H1 (cell line): Measurements from ENCODE around the gene STXBP6. TPM values are rescaled to one million over a fixed set of nuclear protein-coding genes. Genes with fewer than 3 reads are reported as not detected.

Experiments
- CTCF ChIA-PET: fragments of 300-600 bp; sonication (Branson Sonifier 250); formaldehyde crosslinking; loops from one replicate; lab custom pipeline; 2021; ENCODE audit not compliant: partially characterized antibody; lab: Charles Lee
- POLR2A ChIA-PET: fragments of 300-600 bp; sonication (Branson Sonifier 250); formaldehyde crosslinking; loops from one replicate; lab custom pipeline; 2021; ENCODE audit warnings: inconsistent platforms; ENCODE audit not compliant: partially characterized antibody; lab: Charles Lee
- DNase-seq, 2 experiments: peaks; one replicate each; pipeline versions ENCODE4 v3.0.0 to v3.0.0-alpha.2; 2010 to 2022; ENCODE audit warnings: low spot score in 2 of 2, low read depth in 1 of 2, mixed read lengths in 1 of 2
- FAIRE-seq: peaks from 2 replicates; lab custom pipeline; 2011; peaks lifted over from hg19 to GRCh38; lab: Jason Lieb, UNC
- H2AFZ ChIP-seq: 2 replicates; pipeline ENCODE4 v1.8.1; 2012; ENCODE audit warnings: low read length, inconsistent platforms
- H2AK5ac ChIP-seq: 2 replicates; pipeline ENCODE4 v1.6.1; 2013; ENCODE audit warnings: low read depth, low read length
- H2BK120ac ChIP-seq: replicated peaks from 2 replicates; pipeline ENCODE3; 2013; ENCODE audit warnings: low read depth, low read length, inconsistent platforms
- H2BK12ac ChIP-seq: 2 replicates; pipeline ENCODE4 v1.6.1; 2013; ENCODE audit warnings: low read depth, low read length
- H2BK15ac ChIP-seq: 2 replicates; pipeline ENCODE4 v1.6.1; 2013; ENCODE audit warnings: low read length
- H2BK20ac ChIP-seq: 2 replicates; pipeline ENCODE4 v1.6.1; 2013; ENCODE audit warnings: low read length
- H2BK5ac ChIP-seq: 2 replicates; pipeline ENCODE4 v1.6.1; 2013; ENCODE audit warnings: low read depth, low read length
- H3K14ac ChIP-seq: 2 replicates; pipeline ENCODE4 v1.6.1; 2013; ENCODE audit warnings: inconsistent platforms; ENCODE audit not compliant: insufficient read length
- H3K18ac ChIP-seq: 2 replicates; pipeline ENCODE4 v1.6.1; 2013; ENCODE audit warnings: low read length; ENCODE audit errors: extremely low read depth
- H3K23ac ChIP-seq: 2 replicates; pipeline ENCODE4 v1.6.1; 2013; ENCODE audit warnings: inconsistent platforms; ENCODE audit not compliant: insufficient read length
- H3K23me2 ChIP-seq: 2 replicates; pipeline ENCODE4 v1.6.1; 2013; ENCODE audit warnings: low read depth, low read length
- H3K27ac ChIP-seq: 2 replicates; pipeline ENCODE4 v1.6.1; 2011; ENCODE audit warnings: low read depth, low read length, inconsistent platforms
- H3K27me3 ChIP-seq, 4 experiments: replicated peaks in 1 of 4; 1 replicate in 1 of 4; 2 replicates in 3 of 4; pipeline versions ENCODE4 v1.6.1 to v1.8.1; 2011 to 2013; ENCODE audit warnings: low read length in 3 of 4, mild to moderate bottlenecking in 3 of 4, inconsistent platforms in 2 of 4, mixed read lengths in 2 of 4, moderate library complexity in 1 of 4; ENCODE audit not compliant: control insufficient read depth in 3 of 4, insufficient read depth in 3 of 4; ENCODE audit errors: extremely low read depth in 1 of 4
- H3K36me3 ChIP-seq, 4 experiments: 2 replicates each; pipeline versions ENCODE4 v1.6.1 to v1.8.1; 2011 to 2013; ENCODE audit warnings: mild to moderate bottlenecking in 4 of 4, low read length in 3 of 4, moderate library complexity in 2 of 4, control low read depth in 1 of 4, inconsistent platforms in 1 of 4; ENCODE audit not compliant: insufficient read depth in 4 of 4, control insufficient read depth in 2 of 4
- H3K4ac ChIP-seq: replicated peaks from 2 replicates; pipeline ENCODE3; 2013; ENCODE audit warnings: low read length, low read depth, mixed read lengths, inconsistent platforms; ENCODE audit not compliant: insufficient read length
- H3K4me1 ChIP-seq, 4 experiments: replicated peaks in 1 of 4; 1 replicate in 1 of 4; 2 replicates in 3 of 4; pipeline versions ENCODE4 v1.6.1 to v1.8.1; 2011 to 2013; ENCODE audit warnings: low read length in 3 of 4, inconsistent platforms in 2 of 4, mixed read lengths in 1 of 4; ENCODE audit not compliant: insufficient read depth in 4 of 4, control insufficient read depth in 3 of 4
- H3K4me2 ChIP-seq, 2 experiments: 2 replicates each; pipeline versions ENCODE4 v1.6.1 to v1.8.1; 2011 to 2013; ENCODE audit warnings: low read depth in 2 of 2, low read length in 2 of 2, control low read depth in 1 of 2, inconsistent platforms in 1 of 2, mild to moderate bottlenecking in 1 of 2; ENCODE audit not compliant: insufficient read depth in 1 of 2
- H3K4me3 ChIP-seq, 4 experiments: fragments of 200-600, 300-600 bp in 1 of 4; sonication (generic), shearing (Covaris generic), sonication (Bioruptor Twin) in 1 of 4; 2 replicates each; pipeline versions ENCODE4 v1.5.1 to v1.8.1; 2011 to 2016; ENCODE audit warnings: low read length in 4 of 4, low read depth in 3 of 4, control low read depth in 2 of 4, inconsistent platforms in 2 of 4, mild to moderate bottlenecking in 2 of 4, mixed read lengths in 1 of 4, moderate library complexity in 1 of 4; ENCODE audit not compliant: insufficient read depth in 2 of 4; ENCODE audit errors: extremely low read depth in 1 of 4
- H3K56ac ChIP-seq: replicated peaks from 2 replicates; pipeline ENCODE3; 2013; ENCODE audit warnings: low read depth, mild to moderate bottlenecking, mixed read lengths, low read length, inconsistent platforms; ENCODE audit not compliant: insufficient read length
- H3K79me1 ChIP-seq: 2 replicates; pipeline ENCODE4 v1.6.1; 2013; ENCODE audit warnings: low read depth, low read length, control low read depth
- H3K79me2 ChIP-seq, 2 experiments: 2 replicates each; pipeline versions ENCODE4 v1.6.1 to v1.8.1; 2012 to 2013; ENCODE audit warnings: low read length in 2 of 2, mild to moderate bottlenecking in 2 of 2, inconsistent platforms in 1 of 2; ENCODE audit not compliant: insufficient read depth in 2 of 2, control insufficient read depth in 1 of 2
- H3K9ac ChIP-seq, 4 experiments: replicated peaks in 1 of 4; 1 replicate in 1 of 4; 2 replicates in 3 of 4; pipeline versions ENCODE4 v1.6.1 to v1.8.1; 2011 to 2013; ENCODE audit warnings: low read depth in 3 of 4, low read length in 3 of 4, control low read depth in 2 of 4, mild to moderate bottlenecking in 2 of 4, moderate library complexity in 2 of 4, inconsistent platforms in 1 of 4; ENCODE audit errors: extremely low read depth in 1 of 4
- H3K9me3 ChIP-seq, 2 experiments: 2 replicates each; pipeline versions ENCODE4 v1.6.1 to v1.8.1; 2012 to 2013; ENCODE audit warnings: mild to moderate bottlenecking in 2 of 2, moderate library complexity in 2 of 2, control low read depth in 1 of 2, inconsistent platforms in 1 of 2, low read depth in 1 of 2, low read length in 1 of 2, mixed read lengths in 1 of 2; ENCODE audit not compliant: insufficient read depth in 2 of 2
- H4K20me1 ChIP-seq, 2 experiments: replicated peaks in 1 of 2; 2 replicates each; pipeline versions ENCODE3 to v1.8.1; 2011 to 2013; ENCODE audit warnings: inconsistent platforms in 2 of 2, low read length in 2 of 2, mild to moderate bottlenecking in 1 of 2; ENCODE audit not compliant: insufficient read depth in 2 of 2, control insufficient read depth in 1 of 2
- H4K5ac ChIP-seq: 2 replicates; pipeline ENCODE4 v1.6.1; 2013; ENCODE audit warnings: low read length, low read depth, mixed read lengths, inconsistent platforms; ENCODE audit not compliant: insufficient read length
- H4K8ac ChIP-seq: 2 replicates; pipeline ENCODE4 v1.8.0; 2013; ENCODE audit warnings: mild to moderate bottlenecking, moderate library complexity, low read length, inconsistent platforms; ENCODE audit not compliant: insufficient read depth; ENCODE audit errors: extremely low read depth
- H4K91ac ChIP-seq: replicated peaks from 2 replicates; pipeline ENCODE3; 2013; ENCODE audit warnings: low read length, mixed read lengths, inconsistent platforms; ENCODE audit not compliant: insufficient read length
- BACH1 ChIP-seq: IDR thresholded peaks from 2 replicates; pipeline ENCODE4 v1.6.1; 2012; ENCODE audit warnings: low read length, improper control_type of control experiment
- RAD21 ChIP-seq, 2 experiments: IDR thresholded peaks in 1 of 2; conservative IDR thresholded peaks in 1 of 2; 2 replicates each; pipeline ENCODE4 v1.6.1; 2011; ENCODE audit warnings: low read depth in 2 of 2, low read length in 2 of 2, improper control_type of control experiment in 1 of 2, inconsistent platforms in 1 of 2, mild to moderate bottlenecking in 1 of 2, moderate library complexity in 1 of 2
- WGBS, 2 experiments: shearing (Covaris generic) in 1 of 2; methylation state at CpG; one replicate each; pipeline versions ENCODE4 v1.1.6 to v1.1.7; 2013 to 2015; ENCODE audit warnings: low lambda C conversion rate in 2 of 2, mixed read lengths in 2 of 2, inconsistent platforms in 1 of 2, low coverage in 1 of 2, missing lambda C conversion rate in 1 of 2; ENCODE audit not compliant: insufficient replicate concordance in 2 of 2, insufficient coverage in 1 of 2, insufficient read length in 1 of 2; ENCODE audit errors: extremely low coverage in 1 of 2, missing lambda C conversion rate in 1 of 2; 5-methylcytosine and 5-hydroxymethylcytosine counted together
- polyA plus RNA-seq, 7 experiments: library from polyadenylated mRNA; depleted of rRNA in 3 of 7; stranded (reverse) in 5 of 7; unstranded in 2 of 7; fragments of >200 nt in 5 of 7; fragments of 200-250 nt in 2 of 7; gene quantifications; 1 replicate in 5 of 7; 2 replicates in 1 of 7; 4 replicates in 1 of 7; pipeline versions ENCODE4 v1.2.1 to v1.2.3, GENCODE V29; 2011 to 2013; ENCODE audit warnings: missing spikeins in 2 of 7, mixed read lengths in 2 of 7
- total RNA-seq: library from RNA; stranded (reverse); fragmentation: NEBNext Ultra II Directional; extraction: Animal tissue kit (Norgen Biotek cat#: 25700); gene quantifications from 2 replicates; pipeline ENCODE4 v1.2.1, GENCODE V29; 2021

The STXBP6 gene
- total and polyA plus RNA-seq, 2 of the 8 experiments (the other 6 are each of a cell fraction or from before 2014, with no cell fraction given): 9.4 to 18.1 TPM

- Histone ChIP-seq H3K23me2 (no peaks in the 10 kb centered on the region), H3K27me3 (no peaks in the 10 kb centered on the region; a peak in 1 of 7 replicates), H2AK5ac (no peak overlapping the region), H3K4me3 (no peak overlapping the region), H4K91ac (no peak overlapping the region), H3K79me2 (no peaks in the 10 kb centered on the region), H3K23ac (no peak overlapping the region), H2AFZ (no peak overlapping the region), H3K4me1 (peaks cover 0 to 3% (median 0%) of the 10 kb centered on the region in 4 experiments; a peak in 2 of 7 replicates), H2BK15ac (no peak overlapping the region), H2BK5ac (no peak overlapping the region), H3K27ac (no peak overlapping the region), H2BK120ac (no peak overlapping the region), H3K4ac (no peak overlapping the region), H3K18ac (no peak overlapping the region), H2BK12ac (no peak overlapping the region), H2BK20ac (no peak overlapping the region), H4K8ac (no peak overlapping the region), H4K5ac (no peak overlapping the region), H3K4me2 (no peak overlapping the region), H3K36me3 (no peaks in the 10 kb centered on the region), H3K14ac (no peak overlapping the region), H3K56ac (no peak overlapping the region), H3K9me3 (no peaks in the 10 kb centered on the region), H4K20me1 (no peaks in the 10 kb centered on the region), H3K9ac (no peak overlapping the region), H3K79me1 (no peaks in the 10 kb centered on the region)
- ChIA-PET CTCF (interaction anchor here (1.1 kb wide), 2 partner anchors 10 to 11 kb away, joined by 3 to 4 read pairs; no protein-coding TSS in a partner anchor), POLR2A (no interaction called here)
- FAIRE-seq: no peak
- peak in 1 of 2 experiments; percentile 7 for DNase-seq
- peak in 1 of 2 experiments; percentile 7; a peak in 1 of 4 replicates for TF ChIP-seq RAD21 (IDR thresholded peaks at IDR 0.05 in 1 of 2, conservative IDR thresholded peaks at IDR 0.05 in 1 of 2; ENCODE audit: low read depth in 2 of 2, low read length in 2 of 2)
- no peak for TF ChIP-seq BACH1
- WGBS, 2 experiments: 80% methylated on average over 5 of the region's 5 CpGs; no CpG with 5 or more reads in 1 of the 2 experiments
These were observed 247.7 kb downstream of the STXBP6 start for GRCh38 chr14:24802236-24802635.
